Measurements from ENCODE around the gene UBD.

DNA sequence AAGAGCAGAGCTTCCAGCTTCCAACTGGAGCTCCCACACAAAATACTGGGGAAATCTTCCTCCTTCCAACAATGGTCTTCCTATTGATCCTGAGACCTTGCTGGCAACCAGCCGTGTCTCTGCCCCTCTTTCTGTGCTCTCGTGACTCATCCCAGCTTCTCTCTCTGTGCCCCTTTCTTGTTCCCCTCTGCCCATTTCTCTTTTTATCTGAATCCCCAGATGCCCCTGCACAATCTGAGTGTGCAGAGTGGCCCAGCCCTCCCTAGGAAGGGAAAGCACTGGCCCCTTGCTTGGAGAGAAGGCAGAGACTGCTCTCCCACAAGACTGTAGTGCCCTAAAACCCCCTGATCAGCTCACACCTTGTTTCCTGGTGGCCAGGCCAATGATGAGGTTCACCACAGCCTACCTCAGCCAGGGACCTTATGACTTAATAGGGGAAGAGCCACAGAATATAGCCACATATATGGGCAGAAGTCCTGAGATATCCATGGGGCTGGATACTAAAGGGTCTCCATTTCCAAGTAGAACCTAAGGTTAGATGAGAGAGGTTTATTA is 48.7 kb downstream of the UBD start:
- TF ChIP-seq CREB5 (CRISPR knock-in tag; IDR thresholded peaks at IDR 0.05; ENCODE audit: low read depth) = no peak
- TF ChIP-seq OSR1 (CRISPR knock-in tag; IDR thresholded peaks at IDR 0.05) = no peak
- TF ChIP-seq, protein P1, sequence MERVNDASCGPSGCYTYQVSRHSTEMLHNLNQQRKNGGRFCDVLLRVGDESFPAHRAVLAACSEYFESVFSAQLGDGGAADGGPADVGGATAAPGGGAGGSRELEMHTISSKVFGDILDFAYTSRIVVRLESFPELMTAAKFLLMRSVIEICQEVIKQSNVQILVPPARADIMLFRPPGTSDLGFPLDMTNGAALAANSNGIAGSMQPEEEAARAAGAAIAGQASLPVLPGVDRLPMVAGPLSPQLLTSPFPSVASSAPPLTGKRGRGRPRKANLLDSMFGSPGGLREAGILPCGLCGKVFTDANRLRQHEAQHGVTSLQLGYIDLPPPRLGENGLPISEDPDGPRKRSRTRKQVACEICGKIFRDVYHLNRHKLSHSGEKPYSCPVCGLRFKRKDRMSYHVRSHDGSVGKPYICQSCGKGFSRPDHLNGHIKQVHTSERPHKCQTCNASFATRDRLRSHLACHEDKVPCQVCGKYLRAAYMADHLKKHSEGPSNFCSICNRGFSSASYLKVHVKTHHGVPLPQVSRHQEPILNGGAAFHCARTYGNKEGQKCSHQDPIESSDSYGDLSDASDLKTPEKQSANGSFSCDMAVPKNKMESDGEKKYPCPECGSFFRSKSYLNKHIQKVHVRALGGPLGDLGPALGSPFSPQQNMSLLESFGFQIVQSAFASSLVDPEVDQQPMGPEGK (CRISPR knock-in tag; IDR thresholded peaks at IDR 0.05; ENCODE audit: borderline replicate concordance) = no peak
- no peak for TF ChIP-seq TCF4 (CRISPR knock-in tag; IDR thresholded peaks at IDR 0.05; ENCODE audit: borderline replicate concordance)
- TF ChIP-seq ZFP3 (CRISPR knock-in tag; IDR thresholded peaks at IDR 0.05) = no peak
- no peak for TF ChIP-seq GLIS3 (CRISPR knock-in tag; IDR thresholded peaks at IDR 0.05)
- TF ChIP-seq ZC3H10 (CRISPR knock-in tag; IDR thresholded peaks at IDR 0.05) = no peak
- TF ChIP-seq ZNF70 (CRISPR knock-in tag; IDR thresholded peaks at IDR 0.05) = no peak
- TF ChIP-seq ZNF565 (CRISPR knock-in tag; conservative IDR thresholded peaks at IDR 0.05; ENCODE audit: low read depth) = no peak
- TF ChIP-seq RARB (CRISPR knock-in tag; IDR thresholded peaks at IDR 0.05) = no peak
- TF ChIP-seq SNAI2 (CRISPR knock-in tag; IDR thresholded peaks at IDR 0.05) = no peak
- no peak for TF ChIP-seq PPARA (CRISPR knock-in tag; IDR thresholded peaks at IDR 0.05; ENCODE audit: borderline replicate concordance)

Data from SK-N-SH treated with all-trans-retinoic acid at 6 μM for 48 hours (cell line).